HG03175 (cell line): ENCODE results near the gene KRT15.

Experiments
- ATAC-seq: cut with Tn5 transposase; IDR thresholded peaks from one replicate; pipeline ENCODE4 v1.9.1; 2021; ENCODE audit warnings: mild to moderate bottlenecking, moderate library complexity; ENCODE audit not compliant: unreplicated experiment

KRT15 gene

GRCh38 chr17:41484920-41485904 lies 33.5 kb downstream of the KRT15 start:
- no peak for ATAC-seq

GRCh38 chr17:41483991-41484826 lies 34.5 kb downstream of the KRT15 start:
- ATAC-seq, result no peak

- no peak for ATAC-seq
Measured at GRCh38 chr17:41483531-41483930, 35.2 kb downstream of the KRT15 start.

- ATAC-seq, result no peak
Measured at GRCh38 chr17:41481036-41481435, 37.7 kb downstream of the KRT15 start, which contains the start of gene KRT35. Gene KRT35, minus strand, starts transcription at chr17:41481151. Its CDS starts 54 bp downstream, at chr17:41481097.

- no peak for ATAC-seq
Measured at GRCh38 chr17:41480581-41480980, 38.1 kb downstream of the KRT15 start.

- no peak for ATAC-seq
Measured at GRCh38 chr17:41480136-41480535, 38.6 kb downstream of the KRT15 start.

- ATAC-seq, result no peak
Measured at GRCh38 chr17:41478237-41478636, 40.5 kb downstream of the KRT15 start.

- ATAC-seq, result no peak
Measured at GRCh38 chr17:41476866-41477815, 41.5 kb downstream of the KRT15 start.

- no peak for ATAC-seq
Measured at GRCh38 chr17:41475421-41475820, 43.3 kb downstream of the KRT15 start.

- ATAC-seq, result no peak
Measured at GRCh38 chr17:41474863-41475262, 43.8 kb downstream of the KRT15 start.

GRCh38 chr17:41468346-41468745 lies 50.3 kb downstream of the KRT15 start:
- ATAC-seq, result no peak

GRCh38 chr17:41467561-41467960 lies 51.1 kb downstream of the KRT15 start:
- ATAC-seq, result no peak

- ATAC-seq, result no peak
Measured at GRCh38 chr17:41466988-41467387, 51.7 kb downstream of the KRT15 start, which contains the start of gene KRT32. Gene KRT32, minus strand, starts transcription at chr17:41467386. Its CDS starts 61 bp downstream, at chr17:41467325.

GRCh38 chr17:41464682-41465081 lies 54.0 kb downstream of the KRT15 start:
- no peak for ATAC-seq

GRCh38 chr17:41464173-41464572 lies 54.5 kb downstream of the KRT15 start:
- no peak for ATAC-seq

- no peak for ATAC-seq
Measured at GRCh38 chr17:41463746-41464145, 54.9 kb downstream of the KRT15 start.
